ENCODE measurements around the gene BCL6. TPM values are rescaled to one million over a fixed set of nuclear protein-coding genes. Genes with fewer than 3 reads are reported as not detected.

The BCL6 gene
- total and polyA plus RNA-seq, 10 of the 15 experiments (the other 5 are each of a cell fraction or from before 2014, with no cell fraction given): 0.04 to 0.85 (median 0.15) TPM

DNA sequence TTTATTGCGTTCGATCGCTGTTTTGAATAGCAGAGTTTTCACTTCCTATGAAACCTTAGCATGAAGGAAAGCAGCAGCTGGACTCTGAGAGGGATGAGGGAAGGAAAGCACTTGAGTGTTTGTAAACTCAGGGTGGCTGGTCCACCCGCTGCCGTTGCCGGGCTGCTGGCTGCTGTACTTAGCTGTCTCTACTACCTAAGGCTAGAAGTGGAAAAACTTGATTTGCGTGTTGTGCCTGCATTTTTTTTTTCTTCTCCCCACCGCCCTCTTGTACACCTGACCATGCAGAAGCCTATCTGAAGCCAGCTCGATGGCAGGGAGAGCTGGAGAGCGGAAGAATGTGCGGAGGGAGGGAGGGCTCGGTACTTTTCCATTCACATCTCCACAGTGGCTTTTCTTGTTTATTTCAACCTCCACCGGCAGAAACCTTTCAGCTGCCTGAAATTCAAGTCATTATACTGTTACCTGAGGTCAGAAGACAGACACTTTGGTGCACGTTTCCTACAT is 4.8 kb upstream of the BCL6 start:
- CTCF ChIA-PET: interaction anchor here (0.6 to 4.8 kb wide), 13 partner anchors 10 to 1674 kb away, joined by 3 to 50 read pairs (median 7); no protein-coding TSS in a partner anchor
- TF ChIP-seq EED (IDR thresholded peaks at IDR 0.05; ENCODE audit: low read depth) (peak; percentile 14; the same call in 1 of the 2 replicates), IKZF2 (IDR thresholded peaks at IDR 0.05) (peak in 1 of 2 experiments; percentile 16; a peak in 1 of 4 replicates), SPI1 (IDR thresholded peaks at IDR 0.05; ENCODE audit: borderline replicate concordance, insufficient read depth, low read depth, low read length) (peak; percentile 25; the same call in 1 of the 2 replicates), MXI1 (IDR thresholded peaks at IDR 0.05; ENCODE audit: low read depth, low read length) (no peak), SIX5 (IDR thresholded peaks at IDR 0.05; ENCODE audit: low read depth, low read length, severe bottlenecking) (no peak), BCL11A (IDR thresholded peaks at IDR 0.05; ENCODE audit: low read depth, low read length) (no peak)
- TF ChIP-seq, protein P1, sequence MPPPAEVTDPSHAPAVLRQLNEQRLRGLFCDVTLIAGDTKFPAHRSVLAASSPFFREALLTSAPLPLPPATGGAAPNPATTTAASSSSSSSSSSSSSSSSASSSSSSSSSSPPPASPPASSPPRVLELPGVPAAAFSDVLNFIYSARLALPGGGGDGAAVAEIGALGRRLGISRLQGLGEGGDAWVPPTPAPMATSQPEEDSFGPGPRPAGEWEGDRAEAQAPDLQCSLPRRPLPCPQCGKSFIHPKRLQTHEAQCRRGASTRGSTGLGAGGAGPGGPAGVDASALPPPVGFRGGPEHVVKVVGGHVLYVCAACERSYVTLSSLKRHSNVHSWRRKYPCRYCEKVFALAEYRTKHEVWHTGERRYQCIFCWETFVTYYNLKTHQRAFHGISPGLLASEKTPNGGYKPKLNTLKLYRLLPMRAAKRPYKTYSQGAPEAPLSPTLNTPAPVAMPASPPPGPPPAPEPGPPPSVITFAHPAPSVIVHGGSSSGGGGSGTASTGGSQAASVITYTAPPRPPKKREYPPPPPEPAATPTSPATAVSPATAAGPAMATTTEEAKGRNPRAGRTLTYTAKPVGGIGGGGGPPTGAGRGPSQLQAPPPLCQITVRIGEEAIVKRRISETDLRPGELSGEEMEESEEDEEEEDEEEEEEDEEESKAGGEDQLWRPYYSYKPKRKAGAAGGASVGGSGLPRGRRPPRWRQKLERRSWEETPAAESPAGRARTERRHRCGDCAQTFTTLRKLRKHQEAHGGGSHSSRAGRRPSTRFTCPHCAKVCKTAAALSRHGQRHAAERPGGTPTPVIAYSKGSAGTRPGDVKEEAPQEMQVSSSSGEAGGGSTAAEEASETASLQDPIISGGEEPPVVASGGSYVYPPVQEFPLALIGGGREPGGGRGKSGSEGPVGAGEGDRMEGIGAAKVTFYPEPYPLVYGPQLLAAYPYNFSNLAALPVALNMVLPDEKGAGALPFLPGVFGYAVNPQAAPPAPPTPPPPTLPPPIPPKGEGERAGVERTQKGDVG (CRISPR knock-in tag; IDR thresholded peaks at IDR 0.05): no peak
- Histone ChIP-seq H3K9ac (ENCODE audit: control insufficient read depth, insufficient read depth, low read length) (no peak overlapping the region), H3K36me3 (ENCODE audit: control insufficient read depth in 2 of 2, insufficient read depth in 2 of 2, low read length in 1 of 2) (no peaks in the 10 kb centered on the region), H3K79me2 (ENCODE audit: control insufficient read depth, insufficient read depth, low read length) (no peaks in the 10 kb centered on the region), H3K4me3 (no peak overlapping the region), H3K27ac (ENCODE audit: control insufficient read depth, insufficient read depth) (no peak overlapping the region), H3K4me2 (ENCODE audit: control insufficient read depth, insufficient read depth) (peak overlapping the region; percentile 38; the same call in 1 of the 2 replicates), H3K27me3 (replicated peaks in 1 of 2; ENCODE audit: control insufficient read depth in 2 of 2, insufficient read depth in 2 of 2, low read length in 1 of 2) (peaks cover 0 to 4% of the 10 kb centered on the region in 2 experiments; a peak in 2 of 4 replicates), H3K9me3 (replicated peaks; ENCODE audit: control insufficient read depth, insufficient read depth, low read length) (no peaks in the 10 kb centered on the region), H4K20me1 (ENCODE audit: control insufficient read depth, insufficient read depth) (no peaks in the 10 kb centered on the region), H2AFZ (ENCODE audit: control insufficient read depth, low read depth, low read length) (no peak overlapping the region), H3K4me1 (ENCODE audit: control insufficient read depth, insufficient read depth, low read length) (peaks cover 11% of the 10 kb centered on the region; the same call in 1 of the 2 replicates)
- peak; percentile 64 for FAIRE-seq
- ATAC-seq: peak; percentile 44
- no TSS peak for BruUV-seq (replicated peaks)
- RAD21 ChIA-PET (ENCODE audit: unreplicated experiment): interaction anchor here (0.5 to 4.1 kb wide), 11 partner anchors 9 to 999 kb away, joined by 3 to 21 read pairs (median 3); no protein-coding TSS in a partner anchor
- in situ Hi-C loops (cut with MboI): no loop called here
- no peak for DNase-seq (ENCODE audit: low read depth, low spot score)
- POLR2A ChIA-PET: interaction anchor here (0.6 kb wide), 1 partner anchor 527 kb away, joined by 7 read pairs; no protein-coding TSS in a partner anchor
- WGBS (ENCODE audit: insufficient coverage, insufficient replicate concordance, low lambda C conversion rate, missing lambda C conversion rate): 34% methylated on average over 14 of the region's 14 CpGs
- SMC1A ChIA-PET (ENCODE audit: uncharacterized antibody, unreplicated experiment): interaction anchor here (0.6 to 4.1 kb wide), 29 partner anchors 11 to 1205 kb away, joined by 3 to 27 read pairs (median 6); no protein-coding TSS in a partner anchor
- intact Hi-C loops (cut with micrococcal nuclease; ENCODE audit: unreplicated experiment): no loop called here
